HFFc6 (cell line): ENCODE data around the gene EPB41L3. TPM values are rescaled to one million over a fixed set of nuclear protein-coding genes. Genes with fewer than 3 reads are reported as not detected.

Source experiments
- DNase-seq: peaks from one replicate; pipeline ENCODE4 v3.0.0-alpha.2; 2018
- H3K27ac Mint-ChIP-seq: 2 replicates; pipeline ENCODE4 v1.8.0; 2020; ENCODE audit warnings: mild to moderate bottlenecking, mixed read lengths
- H3K27me3 Mint-ChIP-seq: 2 replicates; pipeline ENCODE4 v1.8.0; 2021; ENCODE audit warnings: mild to moderate bottlenecking, moderate library complexity, mixed read lengths; ENCODE audit not compliant: insufficient read depth
- H3K36me3 Mint-ChIP-seq: 2 replicates; pipeline ENCODE4 v1.8.0; 2021; ENCODE audit warnings: low read depth, mixed read lengths
- H3K4me1 Mint-ChIP-seq: 2 replicates; pipeline ENCODE4 v1.8.0; 2020; ENCODE audit warnings: low read depth, mixed read lengths
- H3K4me3 Mint-ChIP-seq: 2 replicates; pipeline ENCODE4 v1.8.0; 2020; ENCODE audit warnings: mild to moderate bottlenecking, moderate library complexity, mixed read lengths
- H3K9me3 Mint-ChIP-seq: 2 replicates; pipeline ENCODE4 v1.8.0; 2020; ENCODE audit warnings: mild to moderate bottlenecking, mixed read lengths
- CTCF ChIP-seq: fragments of 200-600 bp; sonication (generic); IDR thresholded peaks from 2 replicates; pipeline ENCODE4 v1.5.0; 2021; ENCODE audit warnings: antibody characterized with exemption, mild to moderate bottlenecking
- total RNA-seq, 6 experiments: library from RNA; stranded (reverse); fragmentation: NEBNext Ultra II Directional; extraction: Animal tissue kit (Norgen Biotek cat#: 25700); gene quantifications; 2 replicates in 1 of 6; 3 replicates in 5 of 6; pipeline ENCODE4 v1.2.3, GENCODE V29; 2021

EPB41L3 gene
- total RNA-seq, 6 experiments from 2014 or later: 1.3 to 17.0 (median 1.8) TPM

- peaks cover 47% of the 10 kb centered on the region for H3K9me3 Mint-ChIP-seq
- no peaks in the 10 kb centered on the region for H3K36me3 Mint-ChIP-seq
- no peaks in the 10 kb centered on the region for H3K4me1 Mint-ChIP-seq
- no peak overlapping the region for H3K4me3 Mint-ChIP-seq
- TF ChIP-seq CTCF: no peak
- H3K27me3 Mint-ChIP-seq: no peaks in the 10 kb centered on the region
- DNase-seq: no peak
- H3K27ac Mint-ChIP-seq: no peak overlapping the region
These were observed 178.4 kb downstream of the EPB41L3 start for GRCh38 chr18:5365443-5365842.

- no peaks in the 10 kb centered on the region for H3K36me3 Mint-ChIP-seq
- no peaks in the 10 kb centered on the region for H3K27me3 Mint-ChIP-seq
- no peak for TF ChIP-seq CTCF
- H3K4me3 Mint-ChIP-seq: no peak overlapping the region
- DNase-seq: no peak
- H3K4me1 Mint-ChIP-seq: no peaks in the 10 kb centered on the region
- no peak overlapping the region for H3K27ac Mint-ChIP-seq
- peaks cover 17% of the 10 kb centered on the region for H3K9me3 Mint-ChIP-seq
These were observed 193.2 kb downstream of the EPB41L3 start for GRCh38 chr18:5350636-5351035.

Other genes starting within 250 kb of the EPB41L3 start
- gene ZBTB14, start 248.3 kb downstream of the EPB41L3 start, total RNA-seq: 1 to 10 TPM; 5.9 to 6.6 (median 6.3) TPM